K562 (cell line): ENCODE results near the gene YIF1A. TPM values are rescaled to one million over a fixed set of nuclear protein-coding genes. Genes with fewer than 3 reads are reported as not detected.

Source experiments
- BACH1 ChIP-seq: fragments of 200-800 bp; sonication (Bioruptor generic); IDR thresholded peaks from 2 replicates; pipeline ENCODE4 v1.6.1; 2016; ENCODE audit warnings: missing genetic modification characterization, missing compliant biosample characterization
- HMGN3 ChIP-seq: IDR thresholded peaks from 2 replicates; pipeline ENCODE4 v1.6.1; 2011; ENCODE audit warnings: borderline replicate concordance, low read depth, mild to moderate bottlenecking, mixed read lengths, low read length; ENCODE audit not compliant: insufficient read length; ENCODE audit errors: extremely low read depth
- JUNB ChIP-seq: fragments of 450-650 bp; formaldehyde crosslinking; conservative IDR thresholded peaks from 2 replicates; pipeline ENCODE4 v1.4.0; 2020; ENCODE audit warnings: mild to moderate bottlenecking
- MEF2D ChIP-seq: conservative IDR thresholded peaks from 2 replicates; pipeline ENCODE4 v1.6.1; 2016; ENCODE audit warnings: low read depth, missing genetic modification characterization, missing compliant biosample characterization
- POLR3G ChIP-seq: IDR thresholded peaks from 2 replicates; pipeline ENCODE4 v1.6.1; 2011; ENCODE audit not compliant: insufficient read length, insufficient replicate concordance; ENCODE audit errors: extremely low read depth
- RUNX1 ChIP-seq: sonication (generic); IDR thresholded peaks from 2 replicates; pipeline ENCODE4 v1.6.1; 2016; ENCODE audit warnings: antibody characterized with exemption, low read depth
- polyA plus RNA-seq, 8 experiments: library from polyadenylated mRNA; depleted of rRNA in 4 of 8; stranded (reverse) in 5 of 8; unstranded in 3 of 8; fragments of >200 nt; fragmentation: Nextera tagmentation in 2 of 8; fragmentation: Illumina TruSeq in 1 of 8; extraction: Ambion mirVana in 2 of 8; extraction: Trizol in 1 of 8; gene quantifications; 2 replicates each; pipeline versions ENCODE4 v1.2.1 to v1.2.3, GENCODE V29; 2011 to 2014; ENCODE audit warnings: inconsistent platforms in 1 of 8, missing spikeins in 1 of 8
- total RNA-seq, 7 experiments: library from RNA; depleted of rRNA in 6 of 7; stranded (reverse); fragments of >200 nt in 6 of 7; fragmentation: Illumina TruSeq in 2 of 7; extraction: Trizol in 2 of 7; gene quantifications; 2 replicates each; pipeline versions ENCODE4 v1.2.1 to v1.2.3, GENCODE V29; 2011 to 2021; ENCODE audit warnings: low replicate concordance in 1 of 7
- TF ChIP-seq, protein P1 (sequence below): fragments of 200-600 bp; sonication (generic); IDR thresholded peaks from one replicate; pipeline ENCODE4 v1.6.1; 2012; ENCODE audit warnings: mild to moderate bottlenecking, low read depth, low read length, inconsistent platforms
- TF ChIP-seq, protein P2 (sequence below): sonication (generic); formaldehyde crosslinking; IDR thresholded peaks from 2 replicates; pipeline ENCODE4 v1.8.0; 2023; ENCODE audit warnings: mild to moderate bottlenecking, missing genetic modification reagents
- TF ChIP-seq, protein P3 (sequence below): fragments of 250-450 bp; sonication (Bioruptor Pico); IDR thresholded peaks from 2 replicates; pipeline ENCODE4 v1.4.0; 2020; ENCODE audit warnings: borderline replicate concordance
- TF ChIP-seq, protein P4 (sequence below): sonication (generic); formaldehyde crosslinking; IDR thresholded peaks from 2 replicates; pipeline ENCODE4 v1.8.0; 2022; ENCODE audit warnings: mild to moderate bottlenecking, low read depth, missing genetic modification reagents

The YIF1A gene
- total and polyA plus RNA-seq, 9 of the 15 experiments (the other 6 are each of a cell fraction or from before 2014, with no cell fraction given), result 8.6 to 121 (median 77.2) TPM

DNA sequence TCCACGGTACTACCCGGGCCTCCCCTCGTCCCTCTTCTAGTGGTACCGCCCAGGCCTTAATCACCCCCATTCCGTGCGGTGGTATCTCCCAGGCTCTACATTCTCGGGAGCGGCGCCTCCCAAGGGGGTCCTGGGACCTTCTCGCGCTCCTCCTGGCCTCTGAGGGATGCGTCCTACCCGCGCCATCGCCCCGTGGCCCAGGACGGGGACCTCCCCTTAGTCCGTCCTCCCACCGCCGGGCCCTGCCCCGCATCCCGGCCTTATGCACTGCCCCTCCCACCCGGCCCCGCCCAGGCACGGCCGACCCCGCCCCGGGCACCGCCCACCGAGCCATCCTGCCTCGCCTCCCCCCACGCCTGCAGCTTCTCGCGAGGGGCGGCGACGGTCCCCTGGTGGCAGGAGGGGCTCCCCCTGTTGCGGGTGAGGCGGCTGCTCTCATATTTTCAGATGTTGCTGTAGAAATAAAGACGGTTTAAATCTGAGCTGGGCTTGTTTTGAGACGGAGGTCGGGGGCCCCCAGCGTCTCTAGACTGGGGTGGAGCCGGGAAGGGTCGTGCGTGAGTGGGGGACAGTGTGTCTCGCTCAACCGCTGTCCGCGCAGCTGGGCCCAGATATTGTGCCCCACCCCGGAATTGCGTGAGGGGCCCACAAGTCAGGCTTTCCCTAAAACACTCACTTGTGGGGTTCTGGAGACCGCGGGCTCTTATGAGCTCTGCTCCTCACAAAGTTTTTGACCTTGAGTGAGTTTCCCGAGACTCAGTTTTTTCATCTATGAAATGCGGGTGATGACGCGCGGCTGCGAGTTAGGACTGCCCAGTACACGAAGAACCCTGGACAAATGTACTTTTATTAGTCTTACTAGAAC is 21.3 kb downstream of the YIF1A start (continued):
- TF ChIP-seq, protein P1, sequence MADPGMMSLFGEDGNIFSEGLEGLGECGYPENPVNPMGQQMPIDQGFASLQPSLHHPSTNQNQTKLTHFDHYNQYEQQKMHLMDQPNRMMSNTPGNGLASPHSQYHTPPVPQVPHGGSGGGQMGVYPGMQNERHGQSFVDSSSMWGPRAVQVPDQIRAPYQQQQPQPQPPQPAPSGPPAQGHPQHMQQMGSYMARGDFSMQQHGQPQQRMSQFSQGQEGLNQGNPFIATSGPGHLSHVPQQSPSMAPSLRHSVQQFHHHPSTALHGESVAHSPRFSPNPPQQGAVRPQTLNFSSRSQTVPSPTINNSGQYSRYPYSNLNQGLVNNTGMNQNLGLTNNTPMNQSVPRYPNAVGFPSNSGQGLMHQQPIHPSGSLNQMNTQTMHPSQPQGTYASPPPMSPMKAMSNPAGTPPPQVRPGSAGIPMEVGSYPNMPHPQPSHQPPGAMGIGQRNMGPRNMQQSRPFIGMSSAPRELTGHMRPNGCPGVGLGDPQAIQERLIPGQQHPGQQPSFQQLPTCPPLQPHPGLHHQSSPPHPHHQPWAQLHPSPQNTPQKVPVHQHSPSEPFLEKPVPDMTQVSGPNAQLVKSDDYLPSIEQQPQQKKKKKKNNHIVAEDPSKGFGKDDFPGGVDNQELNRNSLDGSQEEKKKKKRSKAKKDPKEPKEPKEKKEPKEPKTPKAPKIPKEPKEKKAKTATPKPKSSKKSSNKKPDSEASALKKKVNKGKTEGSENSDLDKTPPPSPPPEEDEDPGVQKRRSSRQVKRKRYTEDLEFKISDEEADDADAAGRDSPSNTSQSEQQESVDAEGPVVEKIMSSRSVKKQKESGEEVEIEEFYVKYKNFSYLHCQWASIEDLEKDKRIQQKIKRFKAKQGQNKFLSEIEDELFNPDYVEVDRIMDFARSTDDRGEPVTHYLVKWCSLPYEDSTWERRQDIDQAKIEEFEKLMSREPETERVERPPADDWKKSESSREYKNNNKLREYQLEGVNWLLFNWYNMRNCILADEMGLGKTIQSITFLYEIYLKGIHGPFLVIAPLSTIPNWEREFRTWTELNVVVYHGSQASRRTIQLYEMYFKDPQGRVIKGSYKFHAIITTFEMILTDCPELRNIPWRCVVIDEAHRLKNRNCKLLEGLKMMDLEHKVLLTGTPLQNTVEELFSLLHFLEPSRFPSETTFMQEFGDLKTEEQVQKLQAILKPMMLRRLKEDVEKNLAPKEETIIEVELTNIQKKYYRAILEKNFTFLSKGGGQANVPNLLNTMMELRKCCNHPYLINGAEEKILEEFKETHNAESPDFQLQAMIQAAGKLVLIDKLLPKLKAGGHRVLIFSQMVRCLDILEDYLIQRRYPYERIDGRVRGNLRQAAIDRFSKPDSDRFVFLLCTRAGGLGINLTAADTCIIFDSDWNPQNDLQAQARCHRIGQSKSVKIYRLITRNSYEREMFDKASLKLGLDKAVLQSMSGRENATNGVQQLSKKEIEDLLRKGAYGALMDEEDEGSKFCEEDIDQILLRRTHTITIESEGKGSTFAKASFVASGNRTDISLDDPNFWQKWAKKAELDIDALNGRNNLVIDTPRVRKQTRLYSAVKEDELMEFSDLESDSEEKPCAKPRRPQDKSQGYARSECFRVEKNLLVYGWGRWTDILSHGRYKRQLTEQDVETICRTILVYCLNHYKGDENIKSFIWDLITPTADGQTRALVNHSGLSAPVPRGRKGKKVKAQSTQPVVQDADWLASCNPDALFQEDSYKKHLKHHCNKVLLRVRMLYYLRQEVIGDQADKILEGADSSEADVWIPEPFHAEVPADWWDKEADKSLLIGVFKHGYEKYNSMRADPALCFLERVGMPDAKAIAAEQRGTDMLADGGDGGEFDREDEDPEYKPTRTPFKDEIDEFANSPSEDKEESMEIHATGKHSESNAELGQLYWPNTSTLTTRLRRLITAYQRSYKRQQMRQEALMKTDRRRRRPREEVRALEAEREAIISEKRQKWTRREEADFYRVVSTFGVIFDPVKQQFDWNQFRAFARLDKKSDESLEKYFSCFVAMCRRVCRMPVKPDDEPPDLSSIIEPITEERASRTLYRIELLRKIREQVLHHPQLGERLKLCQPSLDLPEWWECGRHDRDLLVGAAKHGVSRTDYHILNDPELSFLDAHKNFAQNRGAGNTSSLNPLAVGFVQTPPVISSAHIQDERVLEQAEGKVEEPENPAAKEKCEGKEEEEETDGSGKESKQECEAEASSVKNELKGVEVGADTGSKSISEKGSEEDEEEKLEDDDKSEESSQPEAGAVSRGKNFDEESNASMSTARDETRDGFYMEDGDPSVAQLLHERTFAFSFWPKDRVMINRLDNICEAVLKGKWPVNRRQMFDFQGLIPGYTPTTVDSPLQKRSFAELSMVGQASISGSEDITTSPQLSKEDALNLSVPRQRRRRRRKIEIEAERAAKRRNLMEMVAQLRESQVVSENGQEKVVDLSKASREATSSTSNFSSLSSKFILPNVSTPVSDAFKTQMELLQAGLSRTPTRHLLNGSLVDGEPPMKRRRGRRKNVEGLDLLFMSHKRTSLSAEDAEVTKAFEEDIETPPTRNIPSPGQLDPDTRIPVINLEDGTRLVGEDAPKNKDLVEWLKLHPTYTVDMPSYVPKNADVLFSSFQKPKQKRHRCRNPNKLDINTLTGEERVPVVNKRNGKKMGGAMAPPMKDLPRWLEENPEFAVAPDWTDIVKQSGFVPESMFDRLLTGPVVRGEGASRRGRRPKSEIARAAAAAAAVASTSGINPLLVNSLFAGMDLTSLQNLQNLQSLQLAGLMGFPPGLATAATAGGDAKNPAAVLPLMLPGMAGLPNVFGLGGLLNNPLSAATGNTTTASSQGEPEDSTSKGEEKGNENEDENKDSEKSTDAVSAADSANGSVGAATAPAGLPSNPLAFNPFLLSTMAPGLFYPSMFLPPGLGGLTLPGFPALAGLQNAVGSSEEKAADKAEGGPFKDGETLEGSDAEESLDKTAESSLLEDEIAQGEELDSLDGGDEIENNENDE, result no peak
- TF ChIP-seq JUNB (CRISPR knock-in tag), result no peak
- no peak for TF ChIP-seq POLR3G
- peak; percentile 46 for TF ChIP-seq HMGN3
- TF ChIP-seq, protein P2, sequence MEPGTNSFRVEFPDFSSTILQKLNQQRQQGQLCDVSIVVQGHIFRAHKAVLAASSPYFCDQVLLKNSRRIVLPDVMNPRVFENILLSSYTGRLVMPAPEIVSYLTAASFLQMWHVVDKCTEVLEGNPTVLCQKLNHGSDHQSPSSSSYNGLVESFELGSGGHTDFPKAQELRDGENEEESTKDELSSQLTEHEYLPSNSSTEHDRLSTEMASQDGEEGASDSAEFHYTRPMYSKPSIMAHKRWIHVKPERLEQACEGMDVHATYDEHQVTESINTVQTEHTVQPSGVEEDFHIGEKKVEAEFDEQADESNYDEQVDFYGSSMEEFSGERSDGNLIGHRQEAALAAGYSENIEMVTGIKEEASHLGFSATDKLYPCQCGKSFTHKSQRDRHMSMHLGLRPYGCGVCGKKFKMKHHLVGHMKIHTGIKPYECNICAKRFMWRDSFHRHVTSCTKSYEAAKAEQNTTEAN (CRISPR knock-in tag), result peak; percentile 65; the same call in 1 of the 2 replicates
- TF ChIP-seq BACH1, result no peak
- TF ChIP-seq, protein P3, sequence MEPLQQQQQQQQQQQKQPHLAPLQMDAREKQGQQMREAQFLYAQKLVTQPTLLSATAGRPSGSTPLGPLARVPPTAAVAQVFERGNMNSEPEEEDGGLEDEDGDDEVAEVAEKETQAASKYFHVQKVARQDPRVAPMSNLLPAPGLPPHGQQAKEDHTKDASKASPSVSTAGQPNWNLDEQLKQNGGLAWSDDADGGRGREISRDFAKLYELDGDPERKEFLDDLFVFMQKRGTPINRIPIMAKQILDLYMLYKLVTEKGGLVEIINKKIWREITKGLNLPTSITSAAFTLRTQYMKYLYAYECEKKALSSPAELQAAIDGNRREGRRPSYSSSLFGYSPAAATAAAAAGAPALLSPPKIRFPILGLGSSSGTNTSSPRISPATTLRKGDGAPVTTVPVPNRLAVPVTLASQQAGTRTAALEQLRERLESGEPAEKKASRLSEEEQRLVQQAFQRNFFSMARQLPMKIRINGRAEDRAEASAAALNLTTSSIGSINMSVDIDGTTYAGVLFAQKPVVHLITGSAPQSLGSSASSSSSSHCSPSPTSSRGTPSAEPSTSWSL (CRISPR knock-in tag), result no peak
- TF ChIP-seq MEF2D (tag), result no peak
- TF ChIP-seq, protein P4, sequence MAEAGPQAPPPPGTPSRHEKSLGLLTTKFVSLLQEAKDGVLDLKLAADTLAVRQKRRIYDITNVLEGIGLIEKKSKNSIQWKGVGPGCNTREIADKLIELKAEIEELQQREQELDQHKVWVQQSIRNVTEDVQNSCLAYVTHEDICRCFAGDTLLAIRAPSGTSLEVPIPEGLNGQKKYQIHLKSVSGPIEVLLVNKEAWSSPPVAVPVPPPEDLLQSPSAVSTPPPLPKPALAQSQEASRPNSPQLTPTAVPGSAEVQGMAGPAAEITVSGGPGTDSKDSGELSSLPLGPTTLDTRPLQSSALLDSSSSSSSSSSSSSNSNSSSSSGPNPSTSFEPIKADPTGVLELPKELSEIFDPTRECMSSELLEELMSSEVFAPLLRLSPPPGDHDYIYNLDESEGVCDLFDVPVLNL, result 0 out of 2 replicates have a peak, but pooled peaks have one; percentile 31
- no peak for TF ChIP-seq RUNX1
